Glutamatergic neuron (in vitro differentiated cells): Measurements from ENCODE around the gene CAPN6. TPM values are rescaled to one million over a fixed set of nuclear protein-coding genes. Genes with fewer than 3 reads are reported as not detected.

ENCODE experiments used
- DNase-seq: peaks from one replicate; pipeline ENCODE4 v3.0.0; 2022
- H3K27ac Mint-ChIP-seq: one replicate; pipeline ENCODE4 v1.8.0; 2020; ENCODE audit warnings: mild to moderate bottlenecking, mixed read lengths, inconsistent platforms; ENCODE audit not compliant: unreplicated experiment
- H3K27me3 Mint-ChIP-seq: one replicate; pipeline ENCODE4 v1.8.0; 2020; ENCODE audit warnings: mild to moderate bottlenecking, moderate library complexity, mixed read lengths, inconsistent platforms; ENCODE audit not compliant: unreplicated experiment
- H3K36me3 Mint-ChIP-seq: one replicate; pipeline ENCODE4 v1.8.0; 2020; ENCODE audit warnings: mild to moderate bottlenecking, mixed read lengths, inconsistent platforms; ENCODE audit not compliant: unreplicated experiment
- H3K4me1 Mint-ChIP-seq: one replicate; pipeline ENCODE4 v1.8.0; 2020; ENCODE audit warnings: mild to moderate bottlenecking, low read depth, mixed read lengths, inconsistent platforms; ENCODE audit not compliant: unreplicated experiment
- H3K4me3 Mint-ChIP-seq: one replicate; pipeline ENCODE4 v1.8.0; 2020; ENCODE audit warnings: mild to moderate bottlenecking, mixed read lengths, inconsistent platforms; ENCODE audit not compliant: unreplicated experiment
- H3K9me3 Mint-ChIP-seq: one replicate; pipeline ENCODE4 v1.8.0; 2020; ENCODE audit warnings: mild to moderate bottlenecking, moderate library complexity, mixed read lengths, inconsistent platforms; ENCODE audit not compliant: unreplicated experiment
- total RNA-seq: library from RNA; stranded (reverse); fragmentation: NEBNext Ultra II Directional; extraction: Animal tissue kit (Norgen Biotek cat#: 25700); gene quantifications from one replicate; pipeline ENCODE4 v1.2.1, GENCODE V29; 2021; ENCODE audit not compliant: unreplicated experiment
- TF ChIP-seq, protein P1 (sequence below): fragments of 200-600 bp; sonication (generic); IDR thresholded peaks from one replicate; pipeline ENCODE4 v1.5.0; 2021; ENCODE audit not compliant: partially characterized antibody, unreplicated experiment

The CAPN6 gene
- total RNA-seq, 1 donor from 2014 or later: not detected

DNA sequence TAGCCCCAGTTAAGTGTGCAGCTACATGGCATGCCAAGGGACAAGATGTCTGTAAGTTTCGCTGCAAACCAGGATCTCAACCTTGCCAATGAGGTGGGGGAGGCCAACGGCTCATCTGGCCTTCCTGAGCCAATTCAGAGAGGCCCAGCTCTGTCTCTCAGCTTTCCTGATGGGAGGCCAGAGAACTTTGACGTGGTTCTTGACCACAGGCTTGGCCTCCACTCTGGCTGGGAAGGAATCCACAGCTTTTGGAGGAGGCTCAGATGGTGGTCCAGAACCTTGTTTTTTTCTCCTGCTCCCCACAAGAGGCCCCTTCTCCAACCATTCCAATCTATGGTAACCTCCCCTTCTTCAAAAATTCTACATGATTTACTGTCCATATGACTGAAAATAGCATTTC, 9.8 kb downstream of the CAPN6 start:
- DNase-seq: no peak
- Mint-ChIP-seq H3K27me3 (no peaks in the 10 kb centered on the region), H3K4me3 (no peak overlapping the region), H3K4me1 (no peaks in the 10 kb centered on the region), H3K36me3 (no peaks in the 10 kb centered on the region), H3K27ac (no peak overlapping the region), H3K9me3 (peaks cover 1% of the 10 kb centered on the region)
- TF ChIP-seq, protein P1, sequence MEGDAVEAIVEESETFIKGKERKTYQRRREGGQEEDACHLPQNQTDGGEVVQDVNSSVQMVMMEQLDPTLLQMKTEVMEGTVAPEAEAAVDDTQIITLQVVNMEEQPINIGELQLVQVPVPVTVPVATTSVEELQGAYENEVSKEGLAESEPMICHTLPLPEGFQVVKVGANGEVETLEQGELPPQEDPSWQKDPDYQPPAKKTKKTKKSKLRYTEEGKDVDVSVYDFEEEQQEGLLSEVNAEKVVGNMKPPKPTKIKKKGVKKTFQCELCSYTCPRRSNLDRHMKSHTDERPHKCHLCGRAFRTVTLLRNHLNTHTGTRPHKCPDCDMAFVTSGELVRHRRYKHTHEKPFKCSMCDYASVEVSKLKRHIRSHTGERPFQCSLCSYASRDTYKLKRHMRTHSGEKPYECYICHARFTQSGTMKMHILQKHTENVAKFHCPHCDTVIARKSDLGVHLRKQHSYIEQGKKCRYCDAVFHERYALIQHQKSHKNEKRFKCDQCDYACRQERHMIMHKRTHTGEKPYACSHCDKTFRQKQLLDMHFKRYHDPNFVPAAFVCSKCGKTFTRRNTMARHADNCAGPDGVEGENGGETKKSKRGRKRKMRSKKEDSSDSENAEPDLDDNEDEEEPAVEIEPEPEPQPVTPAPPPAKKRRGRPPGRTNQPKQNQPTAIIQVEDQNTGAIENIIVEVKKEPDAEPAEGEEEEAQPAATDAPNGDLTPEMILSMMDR: no peak

DNA sequence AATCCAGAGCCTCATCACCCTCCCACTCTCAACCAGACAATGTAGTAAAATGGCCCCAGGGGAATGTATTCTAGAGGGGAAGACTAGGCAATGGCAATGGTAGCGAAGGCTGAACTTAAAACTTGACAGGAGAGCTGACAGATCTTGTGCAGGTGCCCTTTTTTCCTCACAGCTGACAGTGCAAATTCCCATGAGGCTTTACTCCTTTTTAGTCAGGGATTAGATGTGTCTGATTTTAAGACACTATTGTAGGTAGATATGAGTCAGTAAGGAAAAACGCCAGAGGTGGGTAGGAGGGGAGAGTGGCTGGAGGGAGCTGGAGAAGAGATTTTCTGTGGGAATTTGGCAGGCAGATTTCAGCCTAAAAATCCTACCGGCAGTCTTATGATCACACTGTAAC, 10.7 kb downstream of the CAPN6 start:
- no peak for DNase-seq
- Mint-ChIP-seq H3K36me3 (no peaks in the 10 kb centered on the region), H3K4me1 (no peaks in the 10 kb centered on the region), H3K27ac (no peak overlapping the region), H3K9me3 (peaks cover 1% of the 10 kb centered on the region), H3K4me3 (no peak overlapping the region), H3K27me3 (no peaks in the 10 kb centered on the region)
- TF ChIP-seq, protein P1: no peak

DNA sequence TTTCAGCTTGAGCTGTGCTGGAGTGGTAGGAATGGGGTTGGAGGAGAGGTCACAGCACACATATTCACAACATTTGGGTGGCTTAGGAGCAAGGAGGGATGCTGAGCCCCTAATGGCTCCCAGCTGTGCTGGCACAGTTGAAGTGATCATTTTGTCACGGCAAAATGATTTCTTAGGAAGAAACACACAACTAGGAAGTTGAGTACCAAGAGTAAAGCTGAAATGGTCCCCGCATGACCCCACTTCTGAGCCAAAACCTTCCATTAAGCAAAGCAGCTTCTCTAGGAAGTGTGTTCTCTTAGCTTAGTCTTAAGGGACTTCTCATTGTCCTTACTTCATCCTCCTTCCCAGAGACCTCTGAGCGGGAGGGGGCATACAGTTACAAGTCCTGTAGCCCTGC, 12.6 kb downstream of the CAPN6 start:
- Mint-ChIP-seq H3K36me3 (no peaks in the 10 kb centered on the region), H3K9me3 (peaks cover 1% of the 10 kb centered on the region), H3K27me3 (no peaks in the 10 kb centered on the region), H3K4me1 (no peaks in the 10 kb centered on the region), H3K4me3 (no peak overlapping the region), H3K27ac (no peak overlapping the region)
- DNase-seq: no peak
- TF ChIP-seq, protein P1: no peak

DNA sequence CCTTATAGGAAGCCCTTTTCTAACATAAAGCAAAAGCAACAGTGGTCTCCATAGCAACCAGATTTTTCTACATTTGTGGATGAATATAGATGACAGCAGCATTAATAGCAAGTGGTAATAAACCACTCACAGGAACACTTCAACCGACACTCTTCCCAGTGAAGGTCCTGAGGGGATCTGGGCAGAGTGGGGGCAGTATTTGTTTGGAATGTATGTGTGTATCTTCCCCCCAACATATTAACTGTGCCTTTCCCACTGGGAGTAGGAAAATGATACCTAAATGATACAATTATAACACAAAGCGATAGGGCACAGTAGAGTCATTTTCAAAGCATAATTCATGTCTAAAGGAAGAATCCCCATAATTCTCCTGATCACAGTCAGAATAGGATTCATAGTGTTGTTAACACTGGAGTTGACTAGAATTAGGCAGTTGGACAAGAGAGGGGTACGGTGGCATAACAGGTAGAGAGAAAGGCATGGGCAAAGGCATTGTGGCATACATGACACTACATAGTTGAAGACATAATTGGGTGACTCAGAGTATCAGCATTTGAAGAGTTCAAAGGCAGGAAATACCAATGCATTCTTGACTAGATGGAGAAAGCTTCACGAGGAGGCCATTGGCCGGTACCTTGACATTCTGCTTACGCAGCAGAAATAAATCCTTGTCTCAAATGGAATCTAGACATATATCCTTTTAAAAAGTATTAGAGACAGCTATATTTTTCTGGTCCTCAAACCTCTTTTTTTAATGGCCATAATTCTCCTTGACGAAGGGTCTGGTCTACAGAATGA, 15.2 kb downstream of the CAPN6 start:
- TF ChIP-seq, protein P1: no peak
- no peaks in the 10 kb centered on the region for H3K36me3 Mint-ChIP-seq
- no peak overlapping the region for H3K4me3 Mint-ChIP-seq
- H3K27me3 Mint-ChIP-seq: peaks cover 1% of the 10 kb centered on the region
- no peaks in the 10 kb centered on the region for H3K9me3 Mint-ChIP-seq
- no peaks in the 10 kb centered on the region for H3K4me1 Mint-ChIP-seq
- no peak overlapping the region for H3K27ac Mint-ChIP-seq
- DNase-seq: no peak

DNA sequence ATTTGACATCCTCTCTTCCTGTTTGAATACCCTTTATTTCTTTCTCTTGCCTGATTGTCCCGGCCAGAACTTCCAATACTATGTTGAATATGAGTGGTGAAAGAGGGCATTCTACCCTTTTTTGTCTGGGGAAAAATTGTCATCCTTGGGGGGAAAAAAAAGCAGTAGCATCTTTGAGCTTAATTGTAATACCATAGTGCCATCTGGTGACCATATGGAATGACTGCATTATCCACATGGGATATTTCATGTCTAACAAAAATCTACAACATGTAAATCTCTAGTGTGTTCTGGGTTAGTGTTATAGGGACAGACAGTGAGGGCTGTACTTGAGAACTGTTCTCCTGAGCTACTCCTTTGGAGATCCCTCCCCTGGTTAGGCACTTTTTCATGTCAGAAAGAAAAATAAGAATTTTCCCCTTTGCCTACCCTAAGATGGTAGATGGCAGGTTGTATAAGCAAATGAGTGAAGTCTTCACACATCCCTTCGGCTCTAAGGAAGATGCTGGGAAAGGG, 26.0 kb downstream of the CAPN6 start:
- H3K9me3 Mint-ChIP-seq: no peaks in the 10 kb centered on the region

More for the DNA sequence above, 26.0 kb downstream of the CAPN6 start:
- no peak overlapping the region for H3K4me3 Mint-ChIP-seq
- H3K27ac Mint-ChIP-seq: no peak overlapping the region
- H3K27me3 Mint-ChIP-seq: no peaks in the 10 kb centered on the region
- H3K4me1 Mint-ChIP-seq: peaks cover 10% of the 10 kb centered on the region
- DNase-seq: no peak
- no peaks in the 10 kb centered on the region for H3K36me3 Mint-ChIP-seq
- TF ChIP-seq, protein P1: no peak
